ENCODE data around the gene CKMT1A. TPM values are rescaled to one million over a fixed set of nuclear protein-coding genes. Genes with fewer than 3 reads are reported as not detected.
"Not testable (repeated sequence)": the region's sequence is repeated elsewhere in the genome, so short reads cannot be mapped to it uniquely, and the experiment has no call there.

CKMT1A gene
- total RNA-seq, 1 donor, result not detected

DNA sequence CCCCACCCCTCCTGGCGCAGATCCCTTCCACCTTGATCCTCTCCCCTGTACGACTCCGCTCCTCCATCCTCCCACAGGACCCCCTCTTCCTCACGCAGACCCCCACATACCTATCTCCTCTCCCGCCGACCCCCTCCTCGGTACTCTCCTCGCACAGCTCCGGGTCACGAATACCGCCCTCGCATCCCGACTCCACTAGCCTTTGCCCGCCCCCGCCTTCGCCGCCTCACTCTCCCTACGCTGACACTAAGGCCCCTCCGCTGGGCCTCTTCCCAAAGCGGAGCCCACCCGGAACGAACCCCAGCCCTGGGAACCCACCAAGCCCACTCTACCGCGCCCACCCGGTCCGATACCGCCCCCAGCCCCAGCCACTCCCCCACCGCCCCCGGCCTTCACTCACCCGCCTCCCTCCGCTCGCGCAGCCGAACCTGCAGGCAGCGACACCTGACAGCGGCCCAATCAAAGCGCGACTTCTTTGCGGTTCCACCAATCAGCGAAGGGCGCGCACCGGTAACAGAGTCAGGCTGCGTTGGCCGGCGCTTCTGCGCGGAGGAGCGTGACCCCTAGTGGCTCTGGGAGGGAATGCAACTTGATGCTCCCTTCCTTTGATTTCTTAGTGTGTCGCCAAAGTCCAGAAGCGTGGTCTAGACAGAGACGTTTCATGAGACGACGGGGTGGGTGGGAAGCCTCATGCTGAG, 3.9 kb upstream of the CKMT1A start:
- not testable (repeated sequence) for H3K4me1 ChIP-seq (ENCODE audit: insufficient read depth, low read length); H3K9me3 ChIP-seq (ENCODE audit: low read depth, low read length); H3K27ac ChIP-seq (ENCODE audit: low read depth, low read length); H3K27me3 ChIP-seq (ENCODE audit: insufficient read depth, low read length); H4K20me1 ChIP-seq (ENCODE audit: insufficient read depth, low read length); DNase-seq (ENCODE audit: insufficient read length, low spot score, missing footprints); H3K4me2 ChIP-seq (ENCODE audit: insufficient read depth, low read length); H2AFZ ChIP-seq (ENCODE audit: low read length); H3K79me2 ChIP-seq (ENCODE audit: insufficient read depth, low read length); H3K4me3 ChIP-seq (ENCODE audit: insufficient read depth, low read length); H3K36me3 ChIP-seq (ENCODE audit: insufficient read depth, low read length)

DNA sequence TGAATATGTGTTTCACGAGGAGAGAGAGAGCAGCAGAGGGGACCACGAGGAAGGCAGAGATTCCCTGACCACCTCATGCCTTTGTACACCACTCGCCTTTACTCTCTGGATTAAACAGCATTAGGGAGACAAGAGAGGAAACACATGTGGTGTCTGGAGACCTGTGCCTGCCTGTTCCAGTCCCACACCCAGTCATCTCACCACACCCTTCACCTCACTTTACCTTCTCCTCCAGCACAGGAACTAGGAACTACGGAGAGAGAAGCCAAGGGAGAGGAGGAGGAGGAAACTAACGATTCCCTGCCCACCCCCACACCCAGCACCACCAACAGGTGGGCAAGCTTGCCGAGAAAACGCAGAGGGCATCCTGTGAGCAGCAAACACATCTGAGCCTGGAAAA, 980 bp upstream of the CKMT1A start:
- not testable (repeated sequence) for H4K20me1 ChIP-seq (ENCODE audit: insufficient read depth, low read length); H2AFZ ChIP-seq (ENCODE audit: low read length); H3K9me3 ChIP-seq (ENCODE audit: low read depth, low read length); H3K79me2 ChIP-seq (ENCODE audit: insufficient read depth, low read length); H3K36me3 ChIP-seq (ENCODE audit: insufficient read depth, low read length); H3K4me3 ChIP-seq (ENCODE audit: insufficient read depth, low read length); H3K4me2 ChIP-seq (ENCODE audit: insufficient read depth, low read length); H3K27me3 ChIP-seq (ENCODE audit: insufficient read depth, low read length); H3K4me1 ChIP-seq (ENCODE audit: insufficient read depth, low read length); H3K27ac ChIP-seq (ENCODE audit: low read depth, low read length); DNase-seq (ENCODE audit: insufficient read length, low spot score, missing footprints)

DNA sequence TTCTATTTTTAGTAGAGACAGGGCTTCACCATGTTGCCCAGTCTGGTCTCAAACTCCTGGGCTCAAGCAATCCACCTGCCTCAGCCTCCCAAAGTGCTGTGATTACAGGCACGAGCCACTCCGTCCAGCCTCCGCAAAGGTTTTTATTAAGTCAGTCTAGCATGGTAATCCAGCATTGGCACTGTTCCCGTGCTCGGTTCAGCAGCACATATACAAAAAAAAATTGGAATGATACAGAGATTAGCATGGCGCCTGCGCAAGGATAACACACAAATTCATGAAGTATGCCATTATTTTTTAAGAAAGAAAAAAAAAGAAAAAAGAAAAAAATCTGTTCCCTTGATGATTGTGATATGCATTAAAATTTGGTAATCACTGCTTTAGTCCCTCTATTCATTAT, 8.5 kb downstream of the CKMT1A start:
- Histone ChIP-seq H3K4me3 (ENCODE audit: insufficient read depth, low read length) (no peak overlapping the region), H2AFZ (ENCODE audit: low read length) (no peak overlapping the region), H3K4me2 (ENCODE audit: insufficient read depth, low read length) (no peak overlapping the region), H3K79me2 (ENCODE audit: insufficient read depth, low read length) (no peaks in the 10 kb centered on the region), H3K9me3 (ENCODE audit: low read depth, low read length) (no peaks in the 10 kb centered on the region), H3K27me3 (ENCODE audit: insufficient read depth, low read length) (peaks cover 8% of the 10 kb centered on the region), H3K4me1 (ENCODE audit: insufficient read depth, low read length) (no peaks in the 10 kb centered on the region), H3K27ac (ENCODE audit: low read depth, low read length) (no peak overlapping the region), H3K36me3 (ENCODE audit: insufficient read depth, low read length) (no peaks in the 10 kb centered on the region), H4K20me1 (ENCODE audit: insufficient read depth, low read length) (no peaks in the 10 kb centered on the region)
- DNase-seq (ENCODE audit: insufficient read length, low spot score, missing footprints), result no peak
- TF ChIP-seq, protein P1, sequence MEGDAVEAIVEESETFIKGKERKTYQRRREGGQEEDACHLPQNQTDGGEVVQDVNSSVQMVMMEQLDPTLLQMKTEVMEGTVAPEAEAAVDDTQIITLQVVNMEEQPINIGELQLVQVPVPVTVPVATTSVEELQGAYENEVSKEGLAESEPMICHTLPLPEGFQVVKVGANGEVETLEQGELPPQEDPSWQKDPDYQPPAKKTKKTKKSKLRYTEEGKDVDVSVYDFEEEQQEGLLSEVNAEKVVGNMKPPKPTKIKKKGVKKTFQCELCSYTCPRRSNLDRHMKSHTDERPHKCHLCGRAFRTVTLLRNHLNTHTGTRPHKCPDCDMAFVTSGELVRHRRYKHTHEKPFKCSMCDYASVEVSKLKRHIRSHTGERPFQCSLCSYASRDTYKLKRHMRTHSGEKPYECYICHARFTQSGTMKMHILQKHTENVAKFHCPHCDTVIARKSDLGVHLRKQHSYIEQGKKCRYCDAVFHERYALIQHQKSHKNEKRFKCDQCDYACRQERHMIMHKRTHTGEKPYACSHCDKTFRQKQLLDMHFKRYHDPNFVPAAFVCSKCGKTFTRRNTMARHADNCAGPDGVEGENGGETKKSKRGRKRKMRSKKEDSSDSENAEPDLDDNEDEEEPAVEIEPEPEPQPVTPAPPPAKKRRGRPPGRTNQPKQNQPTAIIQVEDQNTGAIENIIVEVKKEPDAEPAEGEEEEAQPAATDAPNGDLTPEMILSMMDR (IDR thresholded peaks at IDR 0.05; ENCODE audit: extremely low read depth, low read depth, low read length), result no peak

DNA sequence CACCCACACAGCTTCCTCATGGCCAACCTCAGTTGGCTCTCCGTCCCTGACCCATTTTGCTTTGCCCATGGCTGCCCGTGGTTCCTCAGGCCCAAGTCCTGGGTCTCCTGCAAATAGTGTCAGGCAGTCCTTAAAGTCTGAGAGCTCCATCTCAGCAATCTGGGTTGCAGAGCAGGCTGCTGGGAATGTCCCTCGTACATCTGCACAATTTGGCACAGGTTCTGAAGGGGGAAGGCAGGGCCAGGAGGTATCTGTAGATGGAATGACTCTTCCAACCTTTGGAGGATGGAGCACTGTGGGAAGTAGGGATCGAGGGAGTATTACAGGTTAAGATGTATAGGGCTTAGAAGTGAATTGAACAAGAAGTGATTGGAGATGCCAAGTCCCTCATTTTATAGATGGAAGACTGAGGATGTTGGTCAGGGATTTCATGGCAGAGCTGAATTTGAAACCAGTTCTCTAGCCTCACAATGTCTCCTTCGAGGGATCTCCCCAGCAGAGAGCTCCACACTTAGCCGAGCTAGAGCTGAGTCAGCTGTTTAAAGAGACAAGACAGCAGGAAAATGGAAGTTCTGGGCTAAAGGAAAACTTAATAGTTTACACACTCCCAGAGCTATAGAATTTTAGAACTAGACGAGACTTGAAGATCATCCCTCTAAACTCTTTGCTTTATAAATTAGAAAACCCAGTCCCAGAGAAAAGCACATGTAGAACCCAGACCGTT, 9.2 kb downstream of the CKMT1A start:
- H4K20me1 ChIP-seq (ENCODE audit: insufficient read depth, low read length), result no peaks in the 10 kb centered on the region
- no peaks in the 10 kb centered on the region for H3K79me2 ChIP-seq (ENCODE audit: insufficient read depth, low read length)
- H3K27ac ChIP-seq (ENCODE audit: low read depth, low read length), result no peak overlapping the region
- H3K4me2 ChIP-seq (ENCODE audit: insufficient read depth, low read length), result no peak overlapping the region
- H3K4me1 ChIP-seq (ENCODE audit: insufficient read depth, low read length), result no peaks in the 10 kb centered on the region
- no peak overlapping the region for H3K4me3 ChIP-seq (ENCODE audit: insufficient read depth, low read length)
- no peaks in the 10 kb centered on the region for H3K9me3 ChIP-seq (ENCODE audit: low read depth, low read length)
- no peaks in the 10 kb centered on the region for H3K36me3 ChIP-seq (ENCODE audit: insufficient read depth, low read length)
- no peak for DNase-seq (ENCODE audit: insufficient read length, low spot score, missing footprints)
- peaks cover 5% of the 10 kb centered on the region for H3K27me3 ChIP-seq (ENCODE audit: insufficient read depth, low read length)
- H2AFZ ChIP-seq (ENCODE audit: low read length), result no peak overlapping the region
- TF ChIP-seq, protein P1 (IDR thresholded peaks at IDR 0.05; ENCODE audit: extremely low read depth, low read depth, low read length), result no peak

DNA sequence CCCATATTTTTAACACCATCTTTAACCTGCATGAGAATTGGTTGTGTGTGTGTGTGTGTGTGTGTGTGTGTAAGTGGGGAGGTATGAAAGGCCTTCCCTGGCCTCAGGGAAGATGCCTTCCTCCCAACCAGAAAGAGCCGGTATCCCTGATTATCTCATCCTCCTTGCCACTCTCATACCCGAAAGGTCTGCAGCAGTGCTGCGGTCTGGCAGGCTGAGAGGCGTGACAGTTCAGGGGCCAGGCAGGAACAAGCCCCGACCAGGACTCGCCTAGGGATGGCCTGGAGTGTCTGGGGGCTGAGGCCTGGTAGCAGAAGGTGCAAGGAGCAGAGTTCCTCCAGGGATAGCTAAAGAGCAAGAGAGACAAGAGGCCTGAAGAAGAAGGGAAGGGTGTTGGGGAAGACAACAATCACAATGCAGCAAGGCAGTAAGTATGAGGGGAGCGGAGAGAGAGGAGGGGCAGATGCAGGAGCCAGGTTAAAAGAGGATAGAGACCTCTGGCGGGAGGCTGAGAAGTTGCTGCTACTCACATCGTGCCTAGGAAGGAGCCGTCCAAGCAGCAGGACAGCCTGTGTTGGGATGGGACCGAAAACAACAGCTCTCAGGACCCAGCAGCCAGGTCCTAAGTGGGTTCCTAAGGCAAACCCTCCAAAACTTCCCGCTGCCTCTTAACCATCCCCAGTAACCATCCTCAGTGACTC, 16.9 kb downstream of the CKMT1A start:
- H3K4me3 ChIP-seq (ENCODE audit: insufficient read depth, low read length); H4K20me1 ChIP-seq (ENCODE audit: insufficient read depth, low read length); H3K27me3 ChIP-seq (ENCODE audit: insufficient read depth, low read length); DNase-seq (ENCODE audit: insufficient read length, low spot score, missing footprints); H3K27ac ChIP-seq (ENCODE audit: low read depth, low read length); H3K9me3 ChIP-seq (ENCODE audit: low read depth, low read length); H3K79me2 ChIP-seq (ENCODE audit: insufficient read depth, low read length); H3K4me2 ChIP-seq (ENCODE audit: insufficient read depth, low read length); H2AFZ ChIP-seq (ENCODE audit: low read length); H3K4me1 ChIP-seq (ENCODE audit: insufficient read depth, low read length); H3K36me3 ChIP-seq (ENCODE audit: insufficient read depth, low read length): not testable (repeated sequence)

Measured in osteoblast (primary cell).